Parathyroid adenoma (tissue), 2 donors: ENCODE results near the gene SEPHS2.

Source experiments
- H2AFZ ChIP-seq: fragments of 300-600 bp; sonication (generic); one replicate; pipeline ENCODE4 v1.7.0; 2017; ENCODE audit warnings: antibody characterized with exemption, mild to moderate bottlenecking
- H3K27ac ChIP-seq: fragments of 300-600 bp; sonication (generic); one replicate; pipeline ENCODE4 v1.7.0; 2017
- H3K27me3 ChIP-seq: fragments of 300-600 bp; sonication (generic); one replicate; pipeline ENCODE4 v1.7.0; 2017; ENCODE audit warnings: low read length; ENCODE audit not compliant: control insufficient read depth, insufficient read depth
- H3K36me3 ChIP-seq: fragments of 300-600 bp; sonication (generic); one replicate; pipeline ENCODE4 v1.7.0; 2017; ENCODE audit warnings: low read length; ENCODE audit not compliant: control insufficient read depth, insufficient read depth
- H3K4me1 ChIP-seq: fragments of 300-600 bp; sonication (generic); one replicate; pipeline ENCODE4 v1.7.0; 2017; ENCODE audit warnings: control low read depth
- H3K4me2 ChIP-seq: fragments of 300-600 bp; sonication (generic); one replicate; pipeline ENCODE4 v1.7.0; 2017; ENCODE audit warnings: low read length
- H3K4me3 ChIP-seq: fragments of 300-600 bp; sonication (generic); one replicate; pipeline ENCODE4 v1.7.0; 2017; ENCODE audit warnings: low read depth, low read length
- H3K79me2 ChIP-seq: fragments of 300-600 bp; sonication (generic); one replicate; pipeline ENCODE4 v1.7.0; 2017; ENCODE audit warnings: control low read depth
- H3K9ac ChIP-seq: fragments of 300-600 bp; sonication (generic); one replicate; pipeline ENCODE4 v1.7.0; 2017; ENCODE audit warnings: mild to moderate bottlenecking
- H3K9me3 ChIP-seq: fragments of 300-600 bp; sonication (generic); one replicate; pipeline ENCODE4 v1.7.0; 2017; ENCODE audit warnings: low read length; ENCODE audit not compliant: control insufficient read depth
- TF ChIP-seq, protein P1 (sequence below): fragments of 300-600 bp; sonication (generic); IDR thresholded peaks from one replicate; pipeline ENCODE4 v1.7.0; 2017; ENCODE audit warnings: antibody characterized with exemption, mild to moderate bottlenecking
- donor health status: primary hyperparathyroidism.

SEPHS2 gene, protein sequence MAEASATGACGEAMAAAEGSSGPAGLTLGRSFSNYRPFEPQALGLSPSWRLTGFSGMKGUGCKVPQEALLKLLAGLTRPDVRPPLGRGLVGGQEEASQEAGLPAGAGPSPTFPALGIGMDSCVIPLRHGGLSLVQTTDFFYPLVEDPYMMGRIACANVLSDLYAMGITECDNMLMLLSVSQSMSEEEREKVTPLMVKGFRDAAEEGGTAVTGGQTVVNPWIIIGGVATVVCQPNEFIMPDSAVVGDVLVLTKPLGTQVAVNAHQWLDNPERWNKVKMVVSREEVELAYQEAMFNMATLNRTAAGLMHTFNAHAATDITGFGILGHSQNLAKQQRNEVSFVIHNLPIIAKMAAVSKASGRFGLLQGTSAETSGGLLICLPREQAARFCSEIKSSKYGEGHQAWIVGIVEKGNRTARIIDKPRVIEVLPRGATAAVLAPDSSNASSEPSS

DNA sequence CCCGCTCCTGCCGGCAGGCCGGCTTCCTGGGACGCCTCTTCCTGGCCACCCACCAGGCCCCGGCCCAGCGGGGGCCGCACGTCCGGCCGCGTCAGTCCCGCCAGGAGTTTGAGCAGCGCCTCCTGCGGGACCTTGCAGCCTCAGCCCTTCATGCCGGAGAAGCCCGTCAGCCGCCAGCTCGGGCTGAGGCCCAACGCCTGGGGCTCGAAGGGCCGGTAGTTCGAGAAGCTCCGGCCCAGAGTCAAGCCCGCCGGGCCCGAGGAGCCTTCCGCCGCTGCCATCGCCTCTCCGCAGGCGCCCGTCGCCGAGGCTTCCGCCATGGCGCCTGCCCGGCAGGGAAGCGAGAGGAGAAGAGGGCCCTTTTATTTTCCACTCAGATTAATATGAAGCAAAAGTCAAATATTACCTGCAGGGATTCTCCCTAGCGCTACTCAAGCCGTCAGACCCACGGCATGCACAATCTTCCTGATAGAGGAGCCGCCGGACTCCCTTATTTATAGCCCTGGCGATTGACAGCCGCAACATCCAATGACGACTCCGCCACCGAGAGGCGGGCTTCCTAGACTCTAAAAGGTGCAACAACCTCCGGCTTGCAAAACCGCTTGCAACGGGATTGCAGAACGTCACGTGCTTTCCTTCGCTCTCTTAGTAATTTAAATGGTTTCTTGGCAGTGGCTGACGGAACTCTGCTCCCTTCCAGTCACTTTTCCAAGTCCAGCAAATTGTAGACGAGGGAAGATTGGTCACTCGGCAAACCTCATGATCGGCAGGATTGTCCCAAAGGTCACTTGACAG lies at the start of gene SEPHS2:
Gene SEPHS2 (minus strand): TSS at position 467 of the 795 bp plus-strand sequence. CDS start 147 bp downstream, at position 320.
- H3K4me1 ChIP-seq = peaks cover 6% of the 10 kb centered on the region
- peak within 1 kb of the TSS; percentile 95 for H2AFZ ChIP-seq
- H3K79me2 ChIP-seq = peaks cover 5% of the 10 kb centered on the region
- peak within 1 kb of the TSS; percentile 93 for H3K4me2 ChIP-seq
- H3K4me3 ChIP-seq = peak within 1 kb of the TSS; percentile 93
- peak within 1 kb of the TSS; percentile 84 for H3K27ac ChIP-seq
- peak within 1 kb of the TSS; percentile 78 for H3K9ac ChIP-seq
- TF ChIP-seq, protein P1, sequence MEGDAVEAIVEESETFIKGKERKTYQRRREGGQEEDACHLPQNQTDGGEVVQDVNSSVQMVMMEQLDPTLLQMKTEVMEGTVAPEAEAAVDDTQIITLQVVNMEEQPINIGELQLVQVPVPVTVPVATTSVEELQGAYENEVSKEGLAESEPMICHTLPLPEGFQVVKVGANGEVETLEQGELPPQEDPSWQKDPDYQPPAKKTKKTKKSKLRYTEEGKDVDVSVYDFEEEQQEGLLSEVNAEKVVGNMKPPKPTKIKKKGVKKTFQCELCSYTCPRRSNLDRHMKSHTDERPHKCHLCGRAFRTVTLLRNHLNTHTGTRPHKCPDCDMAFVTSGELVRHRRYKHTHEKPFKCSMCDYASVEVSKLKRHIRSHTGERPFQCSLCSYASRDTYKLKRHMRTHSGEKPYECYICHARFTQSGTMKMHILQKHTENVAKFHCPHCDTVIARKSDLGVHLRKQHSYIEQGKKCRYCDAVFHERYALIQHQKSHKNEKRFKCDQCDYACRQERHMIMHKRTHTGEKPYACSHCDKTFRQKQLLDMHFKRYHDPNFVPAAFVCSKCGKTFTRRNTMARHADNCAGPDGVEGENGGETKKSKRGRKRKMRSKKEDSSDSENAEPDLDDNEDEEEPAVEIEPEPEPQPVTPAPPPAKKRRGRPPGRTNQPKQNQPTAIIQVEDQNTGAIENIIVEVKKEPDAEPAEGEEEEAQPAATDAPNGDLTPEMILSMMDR = peak; percentile 38
- no peaks in the 10 kb centered on the region for H3K36me3 ChIP-seq
- H3K9me3 ChIP-seq = no peaks in the 10 kb centered on the region
- no peaks in the 10 kb centered on the region for H3K27me3 ChIP-seq

DNA sequence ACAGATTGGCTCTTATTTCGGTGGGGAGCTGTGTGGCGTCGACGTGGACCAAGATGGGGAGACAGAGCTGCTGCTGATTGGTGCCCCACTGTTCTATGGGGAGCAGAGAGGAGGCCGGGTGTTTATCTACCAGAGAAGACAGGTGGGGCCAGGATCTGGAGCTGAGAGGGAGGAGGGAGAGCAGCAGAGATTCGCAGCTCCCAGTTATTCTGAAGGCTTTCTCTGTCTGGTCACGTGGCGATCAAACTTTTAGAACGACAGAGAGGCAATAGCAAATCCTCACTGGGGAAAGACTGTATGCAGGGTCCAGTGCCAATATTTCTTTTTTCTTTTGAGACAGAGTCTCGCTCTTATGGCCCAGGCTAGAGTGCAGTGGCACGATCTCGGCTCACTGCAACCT lies 49.0 kb upstream of the SEPHS2 start:
- Histone ChIP-seq H3K4me1 (no peaks in the 10 kb centered on the region), H3K36me3 (no peaks in the 10 kb centered on the region), H3K9me3 (no peaks in the 10 kb centered on the region), H2AFZ (no peak overlapping the region), H3K79me2 (no peaks in the 10 kb centered on the region), H3K27ac (no peak overlapping the region), H3K4me2 (no peak overlapping the region), H3K27me3 (no peaks in the 10 kb centered on the region), H3K9ac (no peak overlapping the region), H3K4me3 (no peak overlapping the region)
- TF ChIP-seq, protein P1 = no peak

DNA sequence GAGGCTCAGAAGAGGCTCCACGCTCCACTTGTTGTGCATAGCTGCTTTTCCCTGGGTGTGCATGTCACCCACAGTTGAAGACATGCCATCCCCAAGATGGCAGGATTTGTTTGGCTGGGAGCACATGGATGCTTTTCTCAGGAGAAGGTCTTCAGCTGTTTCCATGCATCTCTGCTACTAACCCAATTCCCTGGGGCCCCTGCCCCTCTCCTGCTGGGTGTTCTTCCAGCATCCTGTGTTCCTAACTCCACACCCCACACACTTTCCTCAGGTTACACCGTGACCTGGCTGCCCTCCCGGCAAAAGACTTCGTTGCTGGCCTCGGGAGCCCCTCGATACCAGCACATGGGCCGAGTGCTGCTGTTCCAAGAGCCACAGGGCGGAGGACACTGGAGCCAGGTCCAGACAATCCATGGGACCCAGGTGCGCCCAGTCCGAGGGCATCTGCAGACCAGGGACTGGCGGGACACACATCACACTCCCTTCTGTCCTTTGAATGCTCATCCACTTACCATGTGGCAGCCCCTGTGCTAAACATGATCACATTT lies 48.3 kb upstream of the SEPHS2 start:
- Histone ChIP-seq H3K4me3 (no peak overlapping the region), H3K79me2 (no peaks in the 10 kb centered on the region), H3K4me2 (no peak overlapping the region), H3K27me3 (no peaks in the 10 kb centered on the region), H2AFZ (no peak overlapping the region), H3K9me3 (no peaks in the 10 kb centered on the region), H3K4me1 (no peaks in the 10 kb centered on the region), H3K27ac (no peak overlapping the region), H3K9ac (no peak overlapping the region), H3K36me3 (no peaks in the 10 kb centered on the region)
- TF ChIP-seq, protein P1 = no peak

DNA sequence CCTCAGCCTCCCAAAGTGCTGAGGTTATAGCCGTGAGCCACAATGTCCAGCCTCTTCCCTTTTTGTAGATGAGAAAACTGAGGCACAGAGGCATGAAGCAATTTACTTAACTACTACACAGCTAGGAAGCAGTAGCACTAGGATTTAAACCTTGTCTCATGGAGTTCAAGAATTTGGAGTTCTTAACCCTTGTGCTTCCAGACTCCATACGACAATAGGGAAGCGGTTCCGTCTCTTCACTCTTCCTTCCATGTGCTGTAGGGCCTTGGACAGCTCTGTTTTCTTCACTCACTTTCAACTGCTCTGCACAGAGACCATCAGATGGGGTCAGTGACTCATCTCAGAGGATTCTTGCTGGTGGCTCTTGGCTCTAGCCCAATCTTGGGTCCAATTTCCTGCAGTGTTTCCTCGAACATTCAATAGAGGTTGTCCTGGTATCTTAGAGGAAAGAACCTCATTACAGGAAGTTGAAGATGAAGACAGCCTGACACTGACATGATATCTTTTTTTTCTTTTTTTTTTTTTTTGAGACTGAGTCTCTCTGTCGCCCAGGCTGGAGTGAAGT lies 46.2 kb upstream of the SEPHS2 start:
- H3K9ac ChIP-seq = no peak overlapping the region
- H3K4me3 ChIP-seq = no peak overlapping the region
- H3K4me2 ChIP-seq = no peak overlapping the region
- no peaks in the 10 kb centered on the region for H3K4me1 ChIP-seq
- H3K79me2 ChIP-seq = no peaks in the 10 kb centered on the region
- H3K36me3 ChIP-seq = no peaks in the 10 kb centered on the region
- H3K9me3 ChIP-seq = no peaks in the 10 kb centered on the region
- no peak overlapping the region for H2AFZ ChIP-seq
- no peak overlapping the region for H3K27ac ChIP-seq
- TF ChIP-seq, protein P1 = no peak
- no peaks in the 10 kb centered on the region for H3K27me3 ChIP-seq
